A172 (cell line): ENCODE data around the gene SEC22A. TPM values are rescaled to one million over a fixed set of nuclear protein-coding genes. Genes with fewer than 3 reads are reported as not detected.

Source experiments
- DNase-seq: peaks from one replicate; pipeline ENCODE4 v3.0.0-alpha.2; 2015; ENCODE audit warnings: low spot score
- total RNA-seq: library from RNA; depleted of rRNA; stranded (reverse); fragments of >200 nt; shearing (Covaris generic); gene quantifications from 2 replicates; pipeline ENCODE4 v1.2.3, GENCODE V29; 2014; rRNA removed

The SEC22A gene
- total RNA-seq, 1 experiment from 2014 or later, result 34.6 TPM

DNA sequence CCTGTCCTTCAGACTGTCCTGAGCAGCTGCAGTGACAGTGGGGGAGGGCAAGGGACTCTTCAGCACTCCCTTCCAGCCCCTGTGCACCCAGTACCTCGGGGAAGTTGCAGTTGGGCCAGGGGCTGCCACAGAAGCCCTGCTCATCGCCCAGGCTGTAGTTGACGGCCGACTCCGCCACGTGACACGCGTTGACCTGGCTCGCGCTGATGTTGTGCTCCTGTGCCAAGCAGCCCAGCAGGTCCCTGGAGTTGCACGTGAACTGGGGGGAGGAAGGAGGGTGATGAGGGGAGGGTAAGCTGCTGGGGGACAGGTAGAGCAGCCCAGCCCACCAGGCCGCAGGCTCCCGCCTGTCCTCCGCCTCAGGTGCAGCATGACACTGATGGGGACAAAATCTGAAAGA, 101.2 kb downstream of the SEC22A start:
- DNase-seq, result no peak

DNA sequence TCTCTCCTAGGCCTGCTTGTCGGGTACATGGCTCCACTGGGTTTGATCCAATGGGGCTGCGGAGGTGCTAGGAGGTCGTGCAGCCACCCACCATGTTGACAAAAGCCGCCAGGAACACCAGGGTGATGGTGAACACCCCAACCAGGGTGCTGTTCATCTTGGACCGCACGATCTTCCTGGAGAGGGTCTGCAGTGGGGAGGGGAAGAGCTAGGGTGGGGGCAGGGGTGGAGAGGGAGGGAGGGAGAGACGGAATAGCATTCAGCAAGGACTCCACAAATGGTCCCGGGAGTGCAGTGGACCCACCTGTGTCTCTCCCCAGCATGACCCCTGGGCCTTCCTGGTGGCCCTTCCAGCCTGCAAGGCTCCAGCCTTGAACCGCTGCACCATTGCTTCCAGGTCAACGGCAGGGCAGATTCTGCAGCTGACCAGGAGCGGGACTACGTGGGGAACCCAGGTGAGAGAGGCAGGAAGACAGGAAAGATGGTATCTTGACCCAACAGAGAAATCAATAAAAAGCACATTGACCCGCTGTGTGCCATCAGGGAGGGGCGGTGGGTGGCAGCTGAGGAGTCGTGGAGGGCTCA, 102.3 kb downstream of the SEC22A start:
- no peak for DNase-seq

- DNase-seq, result no peak
Measured at GRCh38 chr3:123305192-123305591, 103.4 kb downstream of the SEC22A start.

GRCh38 chr3:123307064-123307463, 105.3 kb downstream of the SEC22A start:
- DNase-seq, result no peak

DNA sequence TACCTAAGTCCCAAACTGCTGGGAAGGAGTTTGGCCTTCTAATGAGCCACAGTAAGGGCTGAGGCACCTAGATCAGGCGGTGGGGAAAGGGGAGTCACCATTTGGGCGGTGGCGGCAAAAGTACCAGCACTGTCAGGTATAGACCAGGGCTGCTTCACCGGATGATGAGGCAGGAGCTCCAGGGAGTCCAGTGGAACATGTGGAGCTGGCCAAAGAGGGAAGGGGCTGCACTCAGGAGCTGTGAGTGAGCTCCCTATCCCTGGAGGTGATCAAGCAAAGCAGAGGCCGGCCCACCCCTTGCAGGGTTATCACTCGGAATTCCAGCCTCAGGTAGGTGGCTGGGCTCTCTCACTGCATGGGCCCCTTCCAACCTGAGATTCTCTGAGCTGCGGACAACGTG, 108.4 kb downstream of the SEC22A start:
- DNase-seq, result no peak

- no peak for DNase-seq
Measured at GRCh38 chr3:123310741-123311140, 109.0 kb downstream of the SEC22A start.

DNA sequence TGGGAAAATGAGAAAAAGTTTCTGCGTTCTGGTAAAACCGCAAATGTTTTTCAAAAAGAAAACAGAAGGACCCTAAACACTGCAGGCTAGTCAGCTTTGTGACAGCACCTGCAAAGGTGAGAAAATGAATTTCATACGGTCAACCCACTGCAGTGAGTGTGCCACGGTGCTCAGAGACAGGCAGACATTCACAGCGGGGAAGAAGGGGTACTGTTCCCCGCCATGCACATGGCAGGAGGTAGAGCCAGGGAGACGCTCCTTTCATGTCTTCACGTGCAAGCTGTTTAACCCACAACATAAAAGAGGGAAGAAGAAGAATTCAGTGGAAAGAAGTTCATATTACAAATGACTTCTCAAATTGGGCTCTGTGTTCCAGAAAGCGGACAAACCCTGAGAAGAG, 109.5 kb downstream of the SEC22A start:
- no peak for DNase-seq

DNA sequence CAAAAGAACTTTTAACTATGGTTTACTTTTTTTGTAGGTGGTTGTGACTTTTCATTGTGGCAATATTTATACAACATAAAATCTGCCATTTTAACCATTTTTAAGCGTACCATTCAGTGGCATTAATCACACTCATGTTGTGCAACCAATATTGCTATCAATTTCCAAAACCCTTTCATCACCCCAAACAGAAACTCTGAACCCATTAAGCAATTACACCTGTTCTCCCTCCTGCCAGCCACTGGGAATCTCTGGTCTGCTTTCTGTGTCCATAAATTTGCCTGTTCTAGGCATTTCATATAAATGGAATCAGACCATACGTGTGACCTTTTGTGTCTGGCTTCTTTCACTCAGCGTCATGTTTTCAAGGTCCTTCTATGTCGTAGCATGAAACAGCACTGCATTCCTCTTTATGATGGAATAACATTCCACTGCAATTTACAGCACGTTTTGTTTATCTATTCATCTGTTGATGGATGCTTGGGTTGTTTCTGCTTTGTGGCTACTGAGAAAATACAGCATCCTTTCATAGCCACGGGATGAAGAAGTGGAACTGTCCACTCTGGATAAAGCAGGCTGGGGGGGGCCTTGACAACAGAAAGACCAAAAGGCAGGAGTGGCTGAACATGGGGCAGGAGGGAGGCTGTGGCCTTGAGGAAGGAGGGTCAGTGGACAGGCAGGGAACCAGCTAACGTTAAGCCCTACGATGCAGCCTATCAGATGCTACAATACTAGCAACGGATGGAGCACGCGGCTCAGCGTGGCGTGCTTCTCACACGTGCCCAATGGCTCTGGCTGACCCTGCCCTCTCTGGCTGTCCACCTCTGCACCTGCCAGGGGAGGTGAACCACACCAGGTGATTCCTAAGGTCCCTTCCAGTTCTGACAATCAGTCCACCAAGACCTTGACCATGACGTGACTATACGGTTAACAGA, 110.9 kb downstream of the SEC22A start:
- DNase-seq, result no peak

DNA sequence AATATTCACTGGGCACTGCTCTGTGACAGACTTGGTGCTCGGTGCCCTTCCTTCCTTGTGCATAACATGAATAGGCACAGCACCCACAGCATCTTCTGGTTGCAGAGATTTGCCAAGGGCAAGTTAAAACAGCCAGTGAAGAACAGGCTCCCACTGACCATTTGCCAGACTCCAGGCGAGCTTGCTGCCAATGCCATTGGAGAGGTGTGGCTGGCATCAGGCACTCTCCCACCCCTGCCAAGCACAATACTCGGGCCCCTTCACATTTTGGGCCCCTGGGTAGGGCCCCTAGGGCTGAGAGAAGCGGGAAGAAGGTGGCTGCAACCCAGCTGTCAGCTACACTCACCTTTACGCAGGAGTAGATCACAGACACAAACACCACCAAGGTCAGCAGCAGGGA, 112.1 kb downstream of the SEC22A start:
- no peak for DNase-seq

- DNase-seq, result no peak
Measured at GRCh38 chr3:123314359-123315270, 112.9 kb downstream of the SEC22A start.

DNA sequence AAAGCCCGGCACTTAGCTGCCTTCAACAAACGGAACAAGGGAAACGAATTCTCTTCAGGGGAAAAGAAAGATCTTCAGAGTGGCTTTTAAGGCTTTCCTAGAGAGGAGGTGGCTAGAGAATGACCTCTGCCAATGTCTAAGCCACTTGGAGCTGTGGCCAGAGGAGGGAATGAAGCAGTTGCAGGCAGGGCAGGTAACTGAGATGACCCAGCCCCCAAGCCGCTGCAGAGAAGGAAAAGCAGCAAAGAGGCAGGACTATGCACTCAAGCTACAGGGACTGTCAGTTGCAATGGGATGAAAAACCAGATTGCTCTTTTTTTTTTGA, 113.5 kb downstream of the SEC22A start:
- no peak for DNase-seq

DNA sequence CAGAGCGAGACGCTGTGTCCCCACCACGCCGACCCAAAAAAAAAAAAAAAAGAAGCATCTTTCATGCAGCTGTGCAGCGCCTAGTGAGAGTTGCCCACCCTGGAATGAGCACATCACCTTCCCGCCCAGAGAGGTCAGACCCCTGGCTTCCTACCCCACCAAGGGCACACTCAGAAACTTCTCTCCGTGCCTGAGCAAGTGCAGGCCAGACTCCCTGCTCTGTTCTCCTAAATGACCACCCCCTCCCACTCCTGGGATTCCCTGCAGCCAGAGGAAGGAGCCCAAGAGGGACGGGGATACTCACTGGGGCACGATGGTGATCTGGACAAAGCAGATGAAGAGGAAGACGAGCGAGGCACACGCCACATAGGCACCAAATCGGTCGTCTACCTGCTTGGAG, 116.0 kb downstream of the SEC22A start:
- no peak for DNase-seq

DNA sequence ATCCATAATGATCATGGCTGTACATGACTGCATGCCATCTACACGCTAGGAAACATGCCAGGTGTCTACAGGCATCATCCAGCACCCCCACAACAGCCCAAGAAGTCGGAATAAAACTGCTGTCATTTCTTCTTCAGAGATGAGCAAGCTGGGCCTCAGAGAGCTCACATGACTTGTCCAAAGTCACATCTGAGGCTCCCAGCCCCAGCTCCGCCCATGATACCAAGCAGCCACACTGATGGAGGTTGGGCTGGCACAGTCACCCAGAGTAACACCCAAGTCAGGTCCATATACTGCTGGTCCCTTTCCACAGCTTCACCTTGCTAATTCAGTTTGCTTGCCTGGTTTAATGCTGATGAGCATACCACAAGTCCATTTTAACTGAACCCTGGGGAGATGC, 116.6 kb downstream of the SEC22A start:
- DNase-seq, result no peak

GRCh38 chr3:123319760-123320159, 118.0 kb downstream of the SEC22A start:
- no peak for DNase-seq

- DNase-seq, result no peak
Measured at GRCh38 chr3:123320221-123320620, 118.5 kb downstream of the SEC22A start.

GRCh38 chr3:123321806-123322205, 120.1 kb downstream of the SEC22A start:
- DNase-seq, result no peak

DNA sequence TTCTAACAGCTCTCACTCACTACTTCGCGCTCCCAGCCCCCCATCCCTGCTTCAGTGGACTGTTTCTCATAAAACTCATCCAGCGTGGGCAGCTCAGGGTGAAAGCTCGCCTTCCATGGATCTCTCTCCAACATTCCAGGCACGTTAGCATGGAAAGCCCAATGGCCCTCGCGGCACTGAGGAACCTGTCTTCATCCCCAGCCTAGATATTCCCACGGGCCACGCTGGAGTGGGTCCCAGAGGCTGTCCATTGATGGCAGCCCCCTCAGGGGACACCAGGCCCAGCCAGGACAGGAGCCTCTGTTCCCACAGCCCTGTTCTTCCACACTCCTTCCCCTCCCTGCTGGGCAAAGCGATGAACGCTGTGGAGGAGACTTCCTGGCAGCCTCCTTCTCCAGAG, 121.1 kb downstream of the SEC22A start:
- no peak for DNase-seq

Other genes with a start within 250 kb of the SEC22A start
- gene SEMA5B, start 174.2 kb upstream of the SEC22A start, total RNA-seq, result not detected in 2 replicates
- gene PDIA5, start 134.9 kb upstream of the SEC22A start, total RNA-seq, result 15.0 and 16.5 TPM in 2 replicates
- gene ADCY5, start 247.1 kb downstream of the SEC22A start, total RNA-seq, result 0.84 and 0.90 TPM in 2 replicates